ENCODE data around the gene COPS4. TPM values are rescaled to one million over a fixed set of nuclear protein-coding genes. Genes with fewer than 3 reads are reported as not detected.
"Not testable (repeated sequence)": the region's sequence is repeated elsewhere in the genome, so short reads cannot be mapped to it uniquely, and the experiment has no call there.

The COPS4 gene
- total and polyA plus RNA-seq, 2 of the 8 experiments (the other 6 are each of a cell fraction or from before 2014, with no cell fraction given): 14.9 to 28.3 TPM

GRCh38 chr4:83023599-83023998 lies 11.4 kb upstream of the COPS4 start:
- H3K18ac ChIP-seq (ENCODE audit: extremely low read depth, low read length); H2AFZ ChIP-seq (ENCODE audit: low read length); H2BK20ac ChIP-seq (ENCODE audit: low read length); H3K36me3 ChIP-seq (ENCODE audit: control insufficient read depth in 2 of 4, insufficient read depth in 4 of 4, low read length in 3 of 4); H3K27ac ChIP-seq (ENCODE audit: low read depth, low read length); H2BK120ac ChIP-seq (replicated peaks; ENCODE audit: low read depth, low read length); H3K4me3 ChIP-seq (ENCODE audit: extremely low read depth in 1 of 4, insufficient read depth in 2 of 4, low read depth in 3 of 4, low read length in 4 of 4); H3K4me2 ChIP-seq (ENCODE audit: insufficient read depth in 1 of 2, low read depth in 2 of 2, low read length in 2 of 2); H3K56ac ChIP-seq (replicated peaks; ENCODE audit: insufficient read length, low read depth, low read length); H2BK12ac ChIP-seq (ENCODE audit: low read depth, low read length); H3K9ac ChIP-seq (replicated peaks in 1 of 4; ENCODE audit: extremely low read depth in 1 of 4, low read depth in 3 of 4, low read length in 3 of 4); FAIRE-seq; H3K79me1 ChIP-seq (ENCODE audit: low read depth, low read length); H3K23me2 ChIP-seq (ENCODE audit: low read depth, low read length); H4K20me1 ChIP-seq (replicated peaks in 1 of 2; ENCODE audit: control insufficient read depth in 1 of 2, insufficient read depth in 2 of 2, low read length in 2 of 2); H3K23ac ChIP-seq (ENCODE audit: insufficient read length); H3K4me1 ChIP-seq (replicated peaks in 1 of 4; ENCODE audit: control insufficient read depth in 3 of 4, insufficient read depth in 4 of 4, low read length in 3 of 4); H3K4ac ChIP-seq (replicated peaks; ENCODE audit: insufficient read length, low read depth, low read length); DNase-seq (ENCODE audit: low read depth in 1 of 2, low spot score in 2 of 2); H4K91ac ChIP-seq (replicated peaks; ENCODE audit: insufficient read length, low read length); H2AK5ac ChIP-seq (ENCODE audit: low read depth, low read length); H3K27me3 ChIP-seq (replicated peaks in 1 of 4; ENCODE audit: control insufficient read depth in 3 of 4, extremely low read depth in 1 of 4, insufficient read depth in 3 of 4, low read length in 3 of 4); H4K5ac ChIP-seq (ENCODE audit: insufficient read length, low read depth, low read length); H4K8ac ChIP-seq (ENCODE audit: extremely low read depth, insufficient read depth, low read length); H2BK15ac ChIP-seq (ENCODE audit: low read length); CTCF ChIA-PET (ENCODE audit: partially characterized antibody); H3K79me2 ChIP-seq (ENCODE audit: control insufficient read depth in 1 of 2, insufficient read depth in 2 of 2, low read length in 2 of 2); H3K14ac ChIP-seq (ENCODE audit: insufficient read length); H2BK5ac ChIP-seq (ENCODE audit: low read depth, low read length); H3K9me3 ChIP-seq (ENCODE audit: insufficient read depth in 2 of 2, low read depth in 1 of 2, low read length in 1 of 2): not testable (repeated sequence)
- 84% methylated on average over 1 of the region's 1 CpG; no CpG with 5 or more reads in 1 of the 2 experiments for WGBS, 2 experiments (ENCODE audit: extremely low coverage in 1 of 2, insufficient coverage in 1 of 2, insufficient read length in 1 of 2, insufficient replicate concordance in 2 of 2, low coverage in 1 of 2, low lambda C conversion rate in 2 of 2, missing lambda C conversion rate in 1 of 2)
- POLR2A ChIA-PET (ENCODE audit: partially characterized antibody): interaction anchor here (0.8 to 2.0 kb wide), 2 partner anchors 11 kb away, joined by 3 to 8 read pairs; partner anchors contain the start of gene COPS4
